Fibroblast of lung (primary cell): ENCODE data around the gene ZNF579. TPM values are rescaled to one million over a fixed set of nuclear protein-coding genes. Genes with fewer than 3 reads are reported as not detected.

Experiments
- DNase-seq, 2 donors: peaks; one replicate each; pipeline versions ENCODE4 v3.0.0 to v3.0.0-alpha.2; 2010; ENCODE audit warnings: low read depth in 2 of 2
- H2AFZ ChIP-seq: 2 replicates; pipeline ENCODE4 v1.5.1; 2012; ENCODE audit warnings: low read length, control low read depth, inconsistent platforms
- H3K27ac ChIP-seq: 2 replicates; pipeline ENCODE4 v1.5.1; 2011; ENCODE audit warnings: low read length, control low read depth; ENCODE audit not compliant: insufficient read depth
- H3K27me3 ChIP-seq: 2 replicates; pipeline ENCODE4 v1.5.1; 2011; ENCODE audit warnings: mild to moderate bottlenecking, low read length; ENCODE audit not compliant: control insufficient read depth, insufficient read depth
- H3K36me3 ChIP-seq: 2 replicates; pipeline ENCODE4 v1.5.1; 2011; ENCODE audit warnings: low read length; ENCODE audit not compliant: control insufficient read depth, insufficient read depth
- H3K4me1 ChIP-seq: 2 replicates; pipeline ENCODE4 v1.5.1; 2011; ENCODE audit warnings: low read length; ENCODE audit not compliant: control insufficient read depth, insufficient read depth; ENCODE audit errors: extremely low read depth
- H3K4me2 ChIP-seq: 2 replicates; pipeline ENCODE4 v1.5.1; 2011; ENCODE audit warnings: low read length, control low read depth; ENCODE audit not compliant: insufficient read depth; ENCODE audit errors: extremely low read depth
- H3K4me3 ChIP-seq, 4 experiments: fragments of 200-600 bp in 1 of 4; sonication (generic) in 1 of 4; replicated peaks in 1 of 4; 2 replicates each; pipeline ENCODE4 v1.5.1; 2011 to 2016; ENCODE audit warnings: low read length in 4 of 4, low read depth in 3 of 4, mild to moderate bottlenecking in 3 of 4, control low read depth in 2 of 4, inconsistent platforms in 1 of 4, mixed read lengths in 1 of 4; ENCODE audit not compliant: insufficient read depth in 1 of 4; ENCODE audit errors: control extremely low read depth in 1 of 4
- H3K79me2 ChIP-seq: 2 replicates; pipeline ENCODE4 v1.5.1; 2012; ENCODE audit warnings: mild to moderate bottlenecking, low read length, inconsistent platforms; ENCODE audit not compliant: control insufficient read depth, insufficient read depth
- H3K9ac ChIP-seq: 2 replicates; pipeline ENCODE4 v1.5.1; 2011; ENCODE audit warnings: mild to moderate bottlenecking, low read length, control low read depth; ENCODE audit not compliant: insufficient read depth
- H3K9me3 ChIP-seq: 2 replicates; pipeline ENCODE4 v1.5.1; 2012; ENCODE audit warnings: low read depth, low read length; ENCODE audit not compliant: control insufficient read depth, insufficient read depth
- H4K20me1 ChIP-seq: 2 replicates; pipeline ENCODE4 v1.5.1; 2011; ENCODE audit warnings: low read length; ENCODE audit not compliant: control insufficient read depth, insufficient read depth; ENCODE audit errors: extremely low read depth
- CTCF ChIP-seq, 2 donors: IDR thresholded peaks in 1 of 2; conservative IDR thresholded peaks in 1 of 2; 1 replicate in 1 of 2; 2 replicates in 1 of 2; pipeline ENCODE4 v1.5.1; 2011 to 2012; ENCODE audit warnings: low read length in 2 of 2, control low read depth in 1 of 2, inconsistent platforms in 1 of 2, low read depth in 1 of 2, mild to moderate bottlenecking in 1 of 2
- EZH2 ChIP-seq: IDR thresholded peaks from 2 replicates; pipeline ENCODE4 v1.5.1; 2012; ENCODE audit warnings: low read length, control low read depth, mild to moderate bottlenecking; ENCODE audit errors: missing control alignments
- polyA plus RNA-seq, 2 donors: library from polyadenylated mRNA; depleted of rRNA in 1 of 2; stranded (reverse) in 1 of 2; unstranded in 1 of 2; fragments of >200 nt; gene quantifications; 2 replicates each; pipeline ENCODE4 v1.2.1, GENCODE V29; 2011 to 2012; ENCODE audit warnings: missing spikeins in 1 of 2
- total RNA-seq: library from RNA; depleted of rRNA; stranded (reverse); fragments of >200 nt; gene quantifications from 2 replicates; pipeline ENCODE4 v1.2.1, GENCODE V29; 2014

ZNF579 gene
- total and polyA plus RNA-seq, 2 donors (not counting 1 experiment from before 2014, with no cell fraction given), result 4.2 to 5.4 TPM

GRCh38 chr19:55605207-55605636 lies 24.6 kb upstream of the ZNF579 start:
- peak; percentile 92 to 97 for DNase-seq
- peak overlapping the region; percentile 12 for H2AFZ ChIP-seq
- H3K4me1 ChIP-seq, result peaks cover 10% of the 10 kb centered on the region
- peak overlapping the region; percentile 40 for H3K4me2 ChIP-seq
- no peaks in the 10 kb centered on the region for H3K9me3 ChIP-seq
- H3K36me3 ChIP-seq, result peaks cover 2% of the 10 kb centered on the region
- H3K27ac ChIP-seq, result peak overlapping the region; percentile 59
- H3K9ac ChIP-seq, result peak overlapping the region; percentile 54
- H3K27me3 ChIP-seq, result no peaks in the 10 kb centered on the region
- no peaks in the 10 kb centered on the region for H4K20me1 ChIP-seq
- peaks cover 32% of the 10 kb centered on the region for H3K79me2 ChIP-seq
- peak overlapping the region in 3 of 4 experiments; percentile 19 to 95 (median 57) for H3K4me3 ChIP-seq
- no peak for TF ChIP-seq CTCF (conservative IDR thresholded peaks at IDR 0.05 in 1 of 2, IDR thresholded peaks at IDR 0.05 in 1 of 2; ENCODE audit: low read depth in 1 of 2, low read length in 2 of 2)
- no peak for TF ChIP-seq EZH2

GRCh38 chr19:55603581-55604292 lies 23.1 kb upstream of the ZNF579 start:
- H3K4me2 ChIP-seq, result no peak overlapping the region
- H3K27me3 ChIP-seq, result no peaks in the 10 kb centered on the region
- H2AFZ ChIP-seq, result no peak overlapping the region
- TF ChIP-seq EZH2, result no peak
- no peak for TF ChIP-seq CTCF (conservative IDR thresholded peaks at IDR 0.05 in 1 of 2, IDR thresholded peaks at IDR 0.05 in 1 of 2; ENCODE audit: low read depth in 1 of 2, low read length in 2 of 2)
- peaks cover 2% of the 10 kb centered on the region for H3K36me3 ChIP-seq
- no peaks in the 10 kb centered on the region for H4K20me1 ChIP-seq
- no peaks in the 10 kb centered on the region for H3K9me3 ChIP-seq
- no peak overlapping the region for H3K9ac ChIP-seq
- peaks cover 10% of the 10 kb centered on the region for H3K4me1 ChIP-seq
- H3K4me3 ChIP-seq, result no peak overlapping the region
- DNase-seq, result no peak
- H3K79me2 ChIP-seq, result peaks cover 30% of the 10 kb centered on the region
- no peak overlapping the region for H3K27ac ChIP-seq

- Histone ChIP-seq H3K36me3 (peaks cover 2% of the 10 kb centered on the region), H3K27me3 (no peaks in the 10 kb centered on the region), H3K4me1 (peaks cover 10% of the 10 kb centered on the region), H3K9me3 (no peaks in the 10 kb centered on the region), H4K20me1 (no peaks in the 10 kb centered on the region), H3K9ac (no peak overlapping the region), H2AFZ (no peak overlapping the region), H3K79me2 (peaks cover 26% of the 10 kb centered on the region), H3K4me3 (no peak overlapping the region), H3K4me2 (no peak overlapping the region), H3K27ac (no peak overlapping the region)
- DNase-seq, result no peak
- TF ChIP-seq CTCF (conservative IDR thresholded peaks at IDR 0.05 in 1 of 2, IDR thresholded peaks at IDR 0.05 in 1 of 2; ENCODE audit: low read depth in 1 of 2, low read length in 2 of 2), result no peak
- TF ChIP-seq EZH2, result no peak
Observed at GRCh38 chr19:55603115-55603514, 22.5 kb upstream of the ZNF579 start.
